Measurements from ENCODE around the gene CEP152. TPM values are rescaled to one million over a fixed set of nuclear protein-coding genes. Genes with fewer than 3 reads are reported as not detected.

CEP152 gene
- total and polyA plus RNA-seq, 2 of the 13 experiments (the other 11 are each of a cell fraction or from before 2014, with no cell fraction given), result 1.3 to 14.7 TPM

DNA sequence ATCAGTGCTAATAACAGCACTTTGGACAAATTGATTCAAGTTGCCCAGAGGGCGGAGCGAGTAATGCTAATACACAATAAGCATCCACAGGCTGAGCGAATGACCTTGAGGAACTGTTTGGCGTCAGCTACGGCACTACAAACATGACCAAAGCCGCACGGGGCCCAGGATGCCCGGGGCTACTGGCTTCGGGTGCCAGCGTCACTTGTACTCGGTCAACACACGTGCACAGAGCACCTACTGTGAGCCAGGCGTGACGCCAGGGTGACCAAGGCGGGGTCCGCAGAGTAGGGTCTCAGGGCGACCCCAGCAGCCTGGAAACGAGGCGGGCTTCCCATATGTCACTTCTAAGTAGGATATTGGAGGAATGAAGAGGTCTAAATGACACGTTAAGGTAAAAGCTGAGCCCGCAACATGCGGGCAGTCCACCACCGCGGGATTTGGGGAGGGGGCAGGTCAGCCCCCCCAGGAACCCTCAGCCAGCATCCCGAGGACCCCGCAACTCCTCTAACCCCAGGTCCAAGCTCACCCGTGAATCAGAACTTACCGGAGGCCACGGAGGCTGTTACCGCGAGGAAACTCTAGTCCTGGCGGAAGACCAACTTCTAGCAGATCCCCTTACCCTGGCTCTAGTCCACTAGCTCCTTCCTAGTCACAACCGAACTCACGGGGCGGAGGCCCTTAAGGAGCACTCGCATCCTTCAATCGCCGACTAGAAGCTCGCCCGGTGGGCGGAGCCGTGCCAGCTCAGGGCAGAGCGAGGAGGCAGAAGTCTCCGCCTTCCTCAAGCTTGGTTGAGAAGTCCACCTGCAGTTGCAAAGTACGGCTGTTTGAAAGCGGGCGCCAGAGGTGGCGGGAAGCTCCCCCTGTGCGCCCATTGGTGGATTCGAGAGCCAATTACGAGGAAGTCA, at the start of gene CEP152 (continued):
- TF ChIP-seq PITX1 (CRISPR knock-in tag; IDR thresholded peaks at IDR 0.05) (peak; percentile 42; the same call in 1 of the 2 replicates), ZNF367 (CRISPR knock-in tag; IDR thresholded peaks at IDR 0.05; ENCODE audit: borderline replicate concordance) (no peak), ZNF276 (CRISPR knock-in tag; IDR thresholded peaks at IDR 0.05; ENCODE audit: low read depth) (no peak), PAX8 (CRISPR knock-in tag; IDR thresholded peaks at IDR 0.05; ENCODE audit: borderline replicate concordance) (0 out of 2 replicates have a peak, but pooled peaks have one; percentile 60), ATM (IDR thresholded peaks at IDR 0.05; ENCODE audit: borderline replicate concordance) (no peak), GABPA (IDR thresholded peaks at IDR 0.05; ENCODE audit: low read depth, low read length) (peak; percentile 30; the same call in 1 of the 2 replicates), GABPA (CRISPR knock-in tag; IDR thresholded peaks at IDR 0.05; ENCODE audit: low read depth) (peak; percentile 75; the same call in 1 of the 2 replicates), CHCHD3 (CRISPR knock-in tag; IDR thresholded peaks at IDR 0.05) (no peak), YEATS2 (CRISPR knock-in tag; IDR thresholded peaks at IDR 0.05; ENCODE audit: borderline replicate concordance) (peak; percentile 72), CERS6 (CRISPR knock-in tag; IDR thresholded peaks at IDR 0.05) (no peak), NR2F2 (IDR thresholded peaks at IDR 0.05; ENCODE audit: borderline replicate concordance, low read depth) (no peak), NR1H2 (CRISPR knock-in tag; IDR thresholded peaks at IDR 0.05; ENCODE audit: borderline replicate concordance, low read depth) (no peak), ZFYVE20 (CRISPR knock-in tag; IDR thresholded peaks at IDR 0.05; ENCODE audit: borderline replicate concordance, low read depth) (no peak), RCOR2 (CRISPR knock-in tag; IDR thresholded peaks at IDR 0.05) (no peak), ZNF780A (CRISPR knock-in tag; IDR thresholded peaks at IDR 0.05) (no peak), ZNF781 (CRISPR knock-in tag; IDR thresholded peaks at IDR 0.05; ENCODE audit: borderline replicate concordance, not compliant biosample characterization) (no peak), ZNF12 (CRISPR knock-in tag; IDR thresholded peaks at IDR 0.05) (no peak)
- TF ChIP-seq, protein P1, sequence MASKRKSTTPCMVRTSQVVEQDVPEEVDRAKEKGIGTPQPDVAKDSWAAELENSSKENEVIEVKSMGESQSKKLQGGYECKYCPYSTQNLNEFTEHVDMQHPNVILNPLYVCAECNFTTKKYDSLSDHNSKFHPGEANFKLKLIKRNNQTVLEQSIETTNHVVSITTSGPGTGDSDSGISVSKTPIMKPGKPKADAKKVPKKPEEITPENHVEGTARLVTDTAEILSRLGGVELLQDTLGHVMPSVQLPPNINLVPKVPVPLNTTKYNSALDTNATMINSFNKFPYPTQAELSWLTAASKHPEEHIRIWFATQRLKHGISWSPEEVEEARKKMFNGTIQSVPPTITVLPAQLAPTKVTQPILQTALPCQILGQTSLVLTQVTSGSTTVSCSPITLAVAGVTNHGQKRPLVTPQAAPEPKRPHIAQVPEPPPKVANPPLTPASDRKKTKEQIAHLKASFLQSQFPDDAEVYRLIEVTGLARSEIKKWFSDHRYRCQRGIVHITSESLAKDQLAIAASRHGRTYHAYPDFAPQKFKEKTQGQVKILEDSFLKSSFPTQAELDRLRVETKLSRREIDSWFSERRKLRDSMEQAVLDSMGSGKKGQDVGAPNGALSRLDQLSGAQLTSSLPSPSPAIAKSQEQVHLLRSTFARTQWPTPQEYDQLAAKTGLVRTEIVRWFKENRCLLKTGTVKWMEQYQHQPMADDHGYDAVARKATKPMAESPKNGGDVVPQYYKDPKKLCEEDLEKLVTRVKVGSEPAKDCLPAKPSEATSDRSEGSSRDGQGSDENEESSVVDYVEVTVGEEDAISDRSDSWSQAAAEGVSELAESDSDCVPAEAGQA (IDR thresholded peaks at IDR 0.05; ENCODE audit: low read depth), result no peak
- TF ChIP-seq, protein P1 (CRISPR knock-in tag; IDR thresholded peaks at IDR 0.05; ENCODE audit: borderline replicate concordance), result no peak
- TF ChIP-seq, protein P2, sequence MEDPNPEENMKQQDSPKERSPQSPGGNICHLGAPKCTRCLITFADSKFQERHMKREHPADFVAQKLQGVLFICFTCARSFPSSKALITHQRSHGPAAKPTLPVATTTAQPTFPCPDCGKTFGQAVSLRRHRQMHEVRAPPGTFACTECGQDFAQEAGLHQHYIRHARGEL (CRISPR knock-in tag; IDR thresholded peaks at IDR 0.05), result no peak
